Thyroid gland (tissue), 4 donors: ENCODE data around the gene C16orf86. TPM values are rescaled to one million over a fixed set of nuclear protein-coding genes. Genes with fewer than 3 reads are reported as not detected.

Experiments used
- DNase-seq, 2 donors: peaks; one replicate each; pipeline ENCODE4 v3.0.0-alpha.2; 2019
- H3K27ac ChIP-seq, 3 donors: fragments of 200-600 bp; sonication (generic); 1 replicate in 2 of 3; 2 replicates in 1 of 3; pipeline ENCODE4 v1.5.1; 2016 to 2019; ENCODE audit warnings: mild to moderate bottlenecking in 1 of 3, moderate library complexity in 1 of 3
- H3K27me3 ChIP-seq: fragments of 200-600 bp; sonication (generic); one replicate; pipeline ENCODE4 v1.5.1; 2019
- H3K36me3 ChIP-seq, 2 donors: fragments of 200-600 bp; sonication (generic); one replicate each; pipeline ENCODE4 v1.5.1; 2016 to 2019
- H3K4me1 ChIP-seq, 2 donors: fragments of 200-600 bp; sonication (generic); one replicate each; pipeline ENCODE4 v1.5.1; 2017 to 2019
- H3K4me3 ChIP-seq, 3 donors: fragments of 200-600 bp; sonication (generic); replicated peaks in 1 of 3; 1 replicate in 2 of 3; 2 replicates in 1 of 3; pipeline ENCODE4 v1.5.1; 2016; ENCODE audit warnings: mild to moderate bottlenecking in 1 of 3
- H3K9me3 ChIP-seq: fragments of 200-600 bp; sonication (generic); one replicate; pipeline ENCODE4 v1.5.1; 2017
- CTCF ChIP-seq, 6 experiments: fragments of 200-600 bp in 3 of 6; fragments of 450-650 bp in 3 of 6; sonication (generic) in 3 of 6; IDR thresholded peaks; one replicate each; pipeline ENCODE4 v1.5.1; 2016 to 2019; ENCODE audit warnings: antibody characterized with exemption in 6 of 6, mild to moderate bottlenecking in 2 of 6, inconsistent platforms in 1 of 6, moderate library complexity in 1 of 6
- POLR2A ChIP-seq, 2 donors: fragments of 450-650 bp; IDR thresholded peaks; one replicate each; pipeline ENCODE4 v1.6.1; 2017; ENCODE audit warnings: antibody characterized with exemption in 2 of 2, mild to moderate bottlenecking in 2 of 2, moderate library complexity in 1 of 2
- WGBS, 2 donors: methylation state at CpG; one replicate each; pipeline ENCODE4 v1.1.5; 2017; 5-methylcytosine and 5-hydroxymethylcytosine counted together
- intact Hi-C: fragments of 100-400 bp; cut with DNase I; formaldehyde crosslinking; loops from one replicate; pipeline ENCODE4 v1.15.1; 2023
- total RNA-seq, 4 donors: library from RNA; depleted of rRNA; stranded (reverse); fragments of >200 nt; gene quantifications; one replicate each; pipeline ENCODE4 v1.2.3, GENCODE V29; 2016

The C16orf86 gene
- total RNA-seq, 4 donors from 2014 or later: 3.9 to 10.7 (median 6.9) TPM

GRCh38 chr16:67667453-67667816, 821 bp downstream of the C16orf86 start:
- Histone ChIP-seq H3K27ac (peak overlapping the region in 2 of 3 donors; percentile 84 to 87), H3K4me1 (peaks cover 20 to 34% of the 10 kb centered on the region in 2 donors), H3K36me3 (no peaks in the 10 kb centered on the region), H3K4me3 (peak overlapping the region in 1 of 3 donors; percentile 72), H3K9me3 (no peaks in the 10 kb centered on the region), H3K27me3 (no peaks in the 10 kb centered on the region)
- DNase-seq: no peak
- no peak for TF ChIP-seq POLR2A (IDR thresholded peaks at IDR 0.05)
- TF ChIP-seq CTCF (IDR thresholded peaks at IDR 0.05): no peak
- 33 to 40% methylated on average over 1 to 10 of the region's 10 CpGs for WGBS, 2 donors
- intact Hi-C loops: loop anchor here (5.0 to 10.0 kb wide), 3 partner anchors 105 to 267 kb away; partner anchors contain the start of genes CTCF, CTRL and PSMB10

GRCh38 chr16:67667817-67668494, 1.3 kb downstream of the C16orf86 start:
- Histone ChIP-seq H3K27me3 (no peaks in the 10 kb centered on the region), H3K4me1 (peaks cover 26 to 39% of the 10 kb centered on the region in 2 donors), H3K27ac (peak overlapping the region in 2 of 3 donors; percentile 84 to 87), H3K9me3 (no peaks in the 10 kb centered on the region), H3K4me3 (peak overlapping the region in 1 of 3 donors; percentile 72), H3K36me3 (no peaks in the 10 kb centered on the region)
- DNase-seq: peak; percentile 91 to 93
- TF ChIP-seq CTCF (IDR thresholded peaks at IDR 0.05): peak; percentile 77 to 99 (median 94)
- TF ChIP-seq POLR2A (IDR thresholded peaks at IDR 0.05): no peak
- WGBS, 2 donors: 25 to 41% methylated on average over 10 to 14 of the region's 18 CpGs
- intact Hi-C loops: loop anchor here (5.0 to 10.0 kb wide), 3 partner anchors 106 to 267 kb away; partner anchors contain the start of genes CTCF, CTRL and PSMB10

DNA sequence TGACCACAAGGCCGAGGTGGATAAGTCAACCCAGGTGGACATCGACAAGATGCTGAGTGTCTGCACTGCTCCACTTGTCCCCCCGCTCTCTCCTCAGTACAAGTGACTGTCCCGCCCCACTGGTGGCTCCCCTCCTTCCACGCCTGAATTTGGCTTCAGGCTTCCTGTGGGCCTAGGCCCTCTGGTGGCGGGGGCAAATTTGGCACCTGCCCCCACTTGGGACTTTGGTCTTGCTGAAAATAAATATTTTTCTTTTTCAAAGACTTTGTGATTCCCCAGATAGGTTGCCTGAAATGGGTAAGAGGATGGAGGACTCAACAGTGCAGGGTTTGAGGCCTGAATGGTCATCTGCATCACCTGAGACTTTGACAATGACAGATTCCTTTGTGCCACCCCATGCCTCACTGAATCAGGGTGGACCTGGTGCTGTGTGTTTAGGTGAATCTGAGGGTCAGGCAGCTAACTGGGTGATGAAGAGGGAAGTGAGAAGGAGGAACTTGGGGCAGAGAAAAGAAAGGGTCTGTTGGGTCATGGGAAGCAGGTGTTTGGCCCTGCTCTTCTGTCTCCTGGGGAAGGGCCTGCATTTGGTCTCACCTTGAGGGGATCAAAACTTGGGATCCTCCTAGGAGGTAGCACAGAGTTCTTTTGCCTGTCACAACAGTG, 2.0 kb downstream of the C16orf86 start:
- TF ChIP-seq CTCF (IDR thresholded peaks at IDR 0.05) (no peak), POLR2A (IDR thresholded peaks at IDR 0.05) (no peak)
- Histone ChIP-seq H3K4me3 (no peak overlapping the region), H3K27ac (no peak overlapping the region), H3K36me3 (no peaks in the 10 kb centered on the region), H3K9me3 (no peaks in the 10 kb centered on the region), H3K27me3 (no peaks in the 10 kb centered on the region), H3K4me1 (peaks cover 32 to 46% of the 10 kb centered on the region in 2 donors)
- intact Hi-C loops: loop anchor here (5.0 to 10.0 kb wide), 3 partner anchors 106 to 266 kb away; partner anchors contain the start of genes CTCF, CTRL and PSMB10
- no peak for DNase-seq
- 75 to 98% methylated on average over 5 to 6 of the region's 6 CpGs for WGBS, 2 donors

- Histone ChIP-seq H3K4me3 (no peak overlapping the region), H3K27me3 (no peaks in the 10 kb centered on the region), H3K36me3 (no peaks in the 10 kb centered on the region), H3K27ac (no peak overlapping the region), H3K4me1 (peaks cover 42 to 56% of the 10 kb centered on the region in 2 donors), H3K9me3 (no peaks in the 10 kb centered on the region)
- no peak for DNase-seq
- TF ChIP-seq POLR2A (IDR thresholded peaks at IDR 0.05): no peak
- no peak for TF ChIP-seq CTCF (IDR thresholded peaks at IDR 0.05)
- intact Hi-C loops: loop anchor here (5.0 to 10.0 kb wide), 3 partner anchors 107 to 265 kb away; partner anchors contain the start of genes CTCF, CTRL and PSMB10
- 89 to 96% methylated on average over 10 of the region's 10 CpGs for WGBS, 2 donors
Measured at GRCh38 chr16:67669499-67670101, 3.0 kb downstream of the C16orf86 start.
